ENCODE measurements around the gene TDRD9.

GRCh38 chr14:104084251-104085002 lies 156.2 kb downstream of the TDRD9 start:
- TF ChIP-seq RFX5 (IDR thresholded peaks at IDR 0.05; ENCODE audit: low read depth, low read length): no peak
- no peak for TF ChIP-seq CTCF (conservative IDR thresholded peaks at IDR 0.05; ENCODE audit: low read depth, low read length)
- no peak for TF ChIP-seq POLR2A (IDR thresholded peaks at IDR 0.05; ENCODE audit: low read depth, low read length)
- TF ChIP-seq CEBPB (IDR thresholded peaks at IDR 0.05; ENCODE audit: low read depth, low read length): no peak
- TF ChIP-seq, protein P1, sequence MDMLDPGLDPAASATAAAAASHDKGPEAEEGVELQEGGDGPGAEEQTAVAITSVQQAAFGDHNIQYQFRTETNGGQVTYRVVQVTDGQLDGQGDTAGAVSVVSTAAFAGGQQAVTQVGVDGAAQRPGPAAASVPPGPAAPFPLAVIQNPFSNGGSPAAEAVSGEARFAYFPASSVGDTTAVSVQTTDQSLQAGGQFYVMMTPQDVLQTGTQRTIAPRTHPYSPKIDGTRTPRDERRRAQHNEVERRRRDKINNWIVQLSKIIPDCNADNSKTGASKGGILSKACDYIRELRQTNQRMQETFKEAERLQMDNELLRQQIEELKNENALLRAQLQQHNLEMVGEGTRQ (IDR thresholded peaks at IDR 0.05; ENCODE audit: low read depth, low read length): no peak
- TF ChIP-seq, protein P2, sequence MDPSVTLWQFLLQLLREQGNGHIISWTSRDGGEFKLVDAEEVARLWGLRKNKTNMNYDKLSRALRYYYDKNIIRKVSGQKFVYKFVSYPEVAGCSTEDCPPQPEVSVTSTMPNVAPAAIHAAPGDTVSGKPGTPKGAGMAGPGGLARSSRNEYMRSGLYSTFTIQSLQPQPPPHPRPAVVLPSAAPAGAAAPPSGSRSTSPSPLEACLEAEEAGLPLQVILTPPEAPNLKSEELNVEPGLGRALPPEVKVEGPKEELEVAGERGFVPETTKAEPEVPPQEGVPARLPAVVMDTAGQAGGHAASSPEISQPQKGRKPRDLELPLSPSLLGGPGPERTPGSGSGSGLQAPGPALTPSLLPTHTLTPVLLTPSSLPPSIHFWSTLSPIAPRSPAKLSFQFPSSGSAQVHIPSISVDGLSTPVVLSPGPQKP (IDR thresholded peaks at IDR 0.05; ENCODE audit: borderline replicate concordance, low read depth, low read length): no peak
- no peak for TF ChIP-seq MXI1 (IDR thresholded peaks at IDR 0.05; ENCODE audit: borderline replicate concordance, low read depth, low read length)
- TF ChIP-seq RAD21 (IDR thresholded peaks at IDR 0.05; ENCODE audit: low read length): no peak
- TF ChIP-seq CHD1 (IDR thresholded peaks at IDR 0.05; ENCODE audit: low read depth, low read length): no peak
- no peak for TF ChIP-seq SMC3 (IDR thresholded peaks at IDR 0.05; ENCODE audit: low read depth, low read length)
- no peak for TF ChIP-seq RCOR1 (IDR thresholded peaks at IDR 0.05; ENCODE audit: insufficient replicate concordance, low read length)
- TF ChIP-seq BHLHE40 (IDR thresholded peaks at IDR 0.05; ENCODE audit: low read depth, low read length): no peak
- TF ChIP-seq MAFK (IDR thresholded peaks at IDR 0.05; ENCODE audit: low read depth, low read length): no peak
- no peak for TF ChIP-seq MAZ (IDR thresholded peaks at IDR 0.05; ENCODE audit: borderline replicate concordance, low read depth, low read length)

All from IMR-90 (cell line).